DOHH2 (cell line): ENCODE measurements around the gene SFI1.

Experiments
- CTCF ChIP-seq: fragments of 200-600 bp; sonication (generic); IDR thresholded peaks from one replicate; pipeline ENCODE4 v1.5.1; 2014; ENCODE audit warnings: antibody characterized with exemption, mild to moderate bottlenecking, low read depth, low read length; ENCODE audit not compliant: poor library complexity, severe bottlenecking
- EZH2phosphoT487 ChIP-seq: fragments of 200-600 bp; sonication (generic); IDR thresholded peaks from 2 replicates; pipeline ENCODE4 v1.6.1; 2017; ENCODE audit warnings: borderline replicate concordance, mild to moderate bottlenecking, antibody characterized with exemption, low read length, moderate library complexity, mixed read lengths

- TF ChIP-seq EZH2phosphoT487 = no peak
- no peak for TF ChIP-seq CTCF
Observed at GRCh38 chr22:31595271-31595670, 98.9 kb downstream of the SFI1 start.
